Stimulated activated naive CD4-positive, alpha-beta T cell treated with Interleukin-2 at 50 U/mL for 16 hours (primary cell): ENCODE results near the gene NCOA1.

Experiments used
- DNase-seq: peaks from one replicate; lab custom pipeline; 2025; lab: John Stamatoyannopoulos, UW

Gene NCOA1

GRCh38 chr2:24697792-24698191, 206.7 kb downstream of the NCOA1 start:
- no peak for DNase-seq

- no peak for DNase-seq
Measured at GRCh38 chr2:24702800-24703199, 211.7 kb downstream of the NCOA1 start.

GRCh38 chr2:24704692-24705091, 213.6 kb downstream of the NCOA1 start:
- no peak for DNase-seq

- DNase-seq = no peak
Measured at GRCh38 chr2:24707143-24707542, 216.1 kb downstream of the NCOA1 start.

- DNase-seq = no peak
Measured at GRCh38 chr2:24708537-24709152, 217.6 kb downstream of the NCOA1 start.

- no peak for DNase-seq
Measured at GRCh38 chr2:24710806-24711205, 219.8 kb downstream of the NCOA1 start.

- DNase-seq = no peak
Measured at GRCh38 chr2:24711865-24712264, 220.8 kb downstream of the NCOA1 start.

- DNase-seq = no peak
Measured at GRCh38 chr2:24712296-24712695, 221.2 kb downstream of the NCOA1 start.

GRCh38 chr2:24717263-24717951, 226.4 kb downstream of the NCOA1 start:
- no peak for DNase-seq

GRCh38 chr2:24720310-24720709, 229.3 kb downstream of the NCOA1 start:
- no peak for DNase-seq

- no peak for DNase-seq
Measured at GRCh38 chr2:24721470-24721869, 230.4 kb downstream of the NCOA1 start.

- no peak for DNase-seq
Measured at GRCh38 chr2:24722141-24722790, 231.2 kb downstream of the NCOA1 start.

GRCh38 chr2:24723191-24723590, 232.1 kb downstream of the NCOA1 start:
- DNase-seq = no peak

GRCh38 chr2:24723665-24724064, 232.6 kb downstream of the NCOA1 start:
- no peak for DNase-seq

GRCh38 chr2:24724111-24724775, 233.2 kb downstream of the NCOA1 start:
- no peak for DNase-seq

GRCh38 chr2:24725956-24726355, 234.9 kb downstream of the NCOA1 start:
- DNase-seq = no peak

GRCh38 chr2:24730481-24730880, 239.4 kb downstream of the NCOA1 start:
- no peak for DNase-seq

- DNase-seq = no peak
Measured at GRCh38 chr2:24731040-24731439, 240.0 kb downstream of the NCOA1 start.

- no peak for DNase-seq
Measured at GRCh38 chr2:24731923-24732322, 240.9 kb downstream of the NCOA1 start.

- no peak for DNase-seq
Measured at GRCh38 chr2:24734741-24735140, 243.7 kb downstream of the NCOA1 start.

- DNase-seq = no peak
Measured at GRCh38 chr2:24739354-24740025, 248.4 kb downstream of the NCOA1 start.

GRCh38 chr2:24740142-24740541, 249.1 kb downstream of the NCOA1 start:
- DNase-seq = no peak
